HEK293T (cell line): ENCODE measurements around the gene GCNT2.

Source experiments
- ARNT ChIP-seq: fragments of 450-650 bp; IDR thresholded peaks from 2 replicates; pipeline ENCODE4 v1.6.1; 2017; ENCODE audit warnings: mild to moderate bottlenecking
- BHLHE40 ChIP-seq: fragments of 450-650 bp; IDR thresholded peaks from 2 replicates; pipeline ENCODE4 v1.6.1; 2016; ENCODE audit warnings: mild to moderate bottlenecking, moderate library complexity, borderline replicate concordance
- CTBP1 ChIP-seq: fragments of 450-650 bp; IDR thresholded peaks from 2 replicates; pipeline ENCODE4 v1.6.1; 2016; ENCODE audit warnings: borderline replicate concordance
- ELF4 ChIP-seq: fragments of 450-650 bp; IDR thresholded peaks from 2 replicates; pipeline ENCODE4 v1.6.1; 2017; ENCODE audit warnings: antibody characterized with exemption
- FOXK2 ChIP-seq: fragments of 450-650 bp; IDR thresholded peaks from 2 replicates; pipeline ENCODE4 v1.6.1; 2016; ENCODE audit warnings: mild to moderate bottlenecking
- HDGF ChIP-seq: fragments of 450-650 bp; IDR thresholded peaks from 2 replicates; pipeline ENCODE4 v1.6.1; 2017; ENCODE audit warnings: antibody characterized with exemption, borderline replicate concordance
- L3MBTL2 ChIP-seq: fragments of 450-650 bp; conservative IDR thresholded peaks from 2 replicates; pipeline ENCODE4 v1.6.1; 2016; ENCODE audit warnings: mild to moderate bottlenecking
- LEF1 ChIP-seq: fragments of 450-650 bp; IDR thresholded peaks from 2 replicates; pipeline ENCODE4 v1.6.1; 2017; ENCODE audit warnings: mild to moderate bottlenecking, borderline replicate concordance
- NFRKB ChIP-seq: fragments of 450-650 bp; IDR thresholded peaks from 2 replicates; pipeline ENCODE4 v1.6.1; 2016; ENCODE audit warnings: mild to moderate bottlenecking, moderate library complexity
- SP1 ChIP-seq: fragments of 450-650 bp; IDR thresholded peaks from 2 replicates; pipeline ENCODE4 v1.6.1; 2017
- ZNF384 ChIP-seq: fragments of 450-650 bp; IDR thresholded peaks from 2 replicates; pipeline ENCODE4 v1.6.1; 2016
- TF ChIP-seq, protein P1 (sequence below): fragments of 450-650 bp; IDR thresholded peaks from 2 replicates; pipeline ENCODE4 v1.6.1; 2016

GRCh38 chr6:10540073-10540746, 19.1 kb downstream of the GCNT2 start:
- TF ChIP-seq BHLHE40 (no peak), L3MBTL2 (no peak), ELF4 (no peak), SP1 (no peak), ARNT (no peak), CTBP1 (no peak), NFRKB (no peak), HDGF (no peak), ZNF384 (no peak), FOXK2 (no peak), LEF1 (no peak)
- TF ChIP-seq, protein P1, sequence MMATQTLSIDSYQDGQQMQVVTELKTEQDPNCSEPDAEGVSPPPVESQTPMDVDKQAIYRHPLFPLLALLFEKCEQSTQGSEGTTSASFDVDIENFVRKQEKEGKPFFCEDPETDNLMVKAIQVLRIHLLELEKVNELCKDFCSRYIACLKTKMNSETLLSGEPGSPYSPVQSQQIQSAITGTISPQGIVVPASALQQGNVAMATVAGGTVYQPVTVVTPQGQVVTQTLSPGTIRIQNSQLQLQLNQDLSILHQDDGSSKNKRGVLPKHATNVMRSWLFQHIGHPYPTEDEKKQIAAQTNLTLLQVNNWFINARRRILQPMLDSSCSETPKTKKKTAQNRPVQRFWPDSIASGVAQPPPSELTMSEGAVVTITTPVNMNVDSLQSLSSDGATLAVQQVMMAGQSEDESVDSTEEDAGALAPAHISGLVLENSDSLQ, result no peak
